MM.1S (cell line): ENCODE data around the gene C2CD4C.
"Not testable (repeated sequence)": the region's sequence is repeated elsewhere in the genome, so short reads cannot be mapped to it uniquely, and the experiment has no call there.

ENCODE experiments used
- DNase-seq: peaks from one replicate; pipeline ENCODE4 v3.0.0-alpha.2; 2015
- H2AFZ ChIP-seq: fragments of 300-600 bp; sonication (generic); 2 replicates; pipeline ENCODE4 v1.6.0; 2016; ENCODE audit warnings: antibody characterized with exemption, low read length
- H3F3A ChIP-seq: fragments of 300-600 bp; sonication (generic); 2 replicates; pipeline ENCODE4 v1.6.1; 2016; ENCODE audit warnings: mild to moderate bottlenecking, antibody characterized with exemption, low read length, moderate library complexity, mixed read lengths; ENCODE audit not compliant: insufficient read depth
- H3K27ac ChIP-seq: fragments of 300-600 bp; sonication (generic); 2 replicates; pipeline ENCODE4 v1.5.1; 2016; ENCODE audit warnings: mild to moderate bottlenecking, low read length
- H3K27me3 ChIP-seq: fragments of 300-600 bp; sonication (generic); replicated peaks from 2 replicates; pipeline ENCODE4 v1.6.0; 2016; ENCODE audit warnings: low read length; ENCODE audit not compliant: insufficient read depth
- H3K36me3 ChIP-seq: fragments of 300-600 bp; sonication (generic); replicated peaks from 2 replicates; pipeline ENCODE4 v1.6.1; 2016; ENCODE audit warnings: mild to moderate bottlenecking, low read length, mixed read lengths; ENCODE audit not compliant: insufficient read depth
- H3K4me1 ChIP-seq: fragments of 300-600 bp; sonication (generic); 2 replicates; pipeline ENCODE4 v1.6.1; 2016; ENCODE audit warnings: low read length, mixed read lengths
- H3K4me2 ChIP-seq: fragments of 300-600 bp; sonication (generic); 2 replicates; pipeline ENCODE4 v1.6.0; 2016; ENCODE audit warnings: low read depth, low read length
- H3K4me3 ChIP-seq: fragments of 300-600 bp; sonication (generic); 2 replicates; pipeline ENCODE4 v1.5.1; 2016; ENCODE audit warnings: low read length, mixed read lengths
- H3K79me2 ChIP-seq: fragments of 300-600 bp; sonication (generic); 2 replicates; pipeline ENCODE4 v1.6.1; 2016; ENCODE audit warnings: mixed run types, low read length, mixed read lengths
- H3K9ac ChIP-seq: fragments of 300-600 bp; sonication (generic); 2 replicates; pipeline ENCODE4 v1.6.1; 2016; ENCODE audit warnings: low read length, mixed read lengths
- H3K9me2 ChIP-seq: fragments of 300-600 bp; sonication (generic); replicated peaks from 2 replicates; pipeline ENCODE4 v1.6.1; 2016; ENCODE audit warnings: mild to moderate bottlenecking, low read length, mixed read lengths; ENCODE audit not compliant: insufficient read depth
- H3K9me3 ChIP-seq: fragments of 300-600 bp; sonication (generic); replicated peaks from 2 replicates; pipeline ENCODE4 v1.6.1; 2016; ENCODE audit warnings: mild to moderate bottlenecking, low read length, mixed read lengths; ENCODE audit not compliant: insufficient read depth
- H4K20me1 ChIP-seq: fragments of 300-600 bp; sonication (generic); 2 replicates; pipeline ENCODE4 v1.6.1; 2016; ENCODE audit warnings: mild to moderate bottlenecking, low read length, moderate library complexity, mixed read lengths; ENCODE audit not compliant: insufficient read depth
- EZH2 ChIP-seq: fragments of 300-600 bp; sonication (generic); optimal IDR thresholded peaks from 2 replicates; pipeline ENCODE3; 2017; ENCODE audit warnings: low read depth, mild to moderate bottlenecking, antibody characterized with exemption, low read length, mixed read lengths
- EZH2phosphoT487 ChIP-seq: fragments of 300-600 bp; sonication (generic); IDR thresholded peaks from 2 replicates; pipeline ENCODE4 v1.6.1; 2018; ENCODE audit warnings: antibody characterized with exemption, low read length
- TF ChIP-seq, protein P1 (sequence below): fragments of 300-600 bp; sonication (generic); IDR thresholded peaks from 2 replicates; pipeline ENCODE4 v1.5.1; 2016; ENCODE audit warnings: antibody characterized with exemption, low read length, mixed read lengths

C2CD4C gene

DNA sequence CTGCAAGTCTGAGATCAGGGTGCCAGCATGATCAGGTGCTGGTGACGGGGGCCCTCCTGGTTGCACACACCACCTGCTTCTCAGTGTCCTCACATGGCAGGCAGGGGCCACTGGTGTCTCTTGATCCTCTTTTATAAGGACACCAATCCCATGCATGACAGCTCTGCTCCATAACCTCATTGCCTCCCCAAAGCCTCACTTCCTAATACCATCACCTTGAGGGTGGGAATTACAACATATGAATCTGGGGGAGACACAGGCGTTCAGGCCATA is 49.4 kb downstream of the C2CD4C start:
- H4K20me1 ChIP-seq = no peaks in the 10 kb centered on the region
- no peaks in the 10 kb centered on the region for H3K79me2 ChIP-seq
- no peak for TF ChIP-seq EZH2
- TF ChIP-seq, protein P1, sequence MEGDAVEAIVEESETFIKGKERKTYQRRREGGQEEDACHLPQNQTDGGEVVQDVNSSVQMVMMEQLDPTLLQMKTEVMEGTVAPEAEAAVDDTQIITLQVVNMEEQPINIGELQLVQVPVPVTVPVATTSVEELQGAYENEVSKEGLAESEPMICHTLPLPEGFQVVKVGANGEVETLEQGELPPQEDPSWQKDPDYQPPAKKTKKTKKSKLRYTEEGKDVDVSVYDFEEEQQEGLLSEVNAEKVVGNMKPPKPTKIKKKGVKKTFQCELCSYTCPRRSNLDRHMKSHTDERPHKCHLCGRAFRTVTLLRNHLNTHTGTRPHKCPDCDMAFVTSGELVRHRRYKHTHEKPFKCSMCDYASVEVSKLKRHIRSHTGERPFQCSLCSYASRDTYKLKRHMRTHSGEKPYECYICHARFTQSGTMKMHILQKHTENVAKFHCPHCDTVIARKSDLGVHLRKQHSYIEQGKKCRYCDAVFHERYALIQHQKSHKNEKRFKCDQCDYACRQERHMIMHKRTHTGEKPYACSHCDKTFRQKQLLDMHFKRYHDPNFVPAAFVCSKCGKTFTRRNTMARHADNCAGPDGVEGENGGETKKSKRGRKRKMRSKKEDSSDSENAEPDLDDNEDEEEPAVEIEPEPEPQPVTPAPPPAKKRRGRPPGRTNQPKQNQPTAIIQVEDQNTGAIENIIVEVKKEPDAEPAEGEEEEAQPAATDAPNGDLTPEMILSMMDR = no peak
- no peak for TF ChIP-seq EZH2phosphoT487
- no peaks in the 10 kb centered on the region for H3K36me3 ChIP-seq
- H3F3A ChIP-seq = no peaks in the 10 kb centered on the region
- H3K4me3 ChIP-seq = no peak overlapping the region
- no peak for DNase-seq
- no peaks in the 10 kb centered on the region for H3K9me3 ChIP-seq
- H3K4me2 ChIP-seq = no peak overlapping the region
- no peaks in the 10 kb centered on the region for H3K4me1 ChIP-seq
- H3K27me3 ChIP-seq = peaks cover 74% of the 10 kb centered on the region
- no peak overlapping the region for H3K27ac ChIP-seq
- no peak overlapping the region for H3K9ac ChIP-seq
- H2AFZ ChIP-seq = no peak overlapping the region
- no peaks in the 10 kb centered on the region for H3K9me2 ChIP-seq

DNA sequence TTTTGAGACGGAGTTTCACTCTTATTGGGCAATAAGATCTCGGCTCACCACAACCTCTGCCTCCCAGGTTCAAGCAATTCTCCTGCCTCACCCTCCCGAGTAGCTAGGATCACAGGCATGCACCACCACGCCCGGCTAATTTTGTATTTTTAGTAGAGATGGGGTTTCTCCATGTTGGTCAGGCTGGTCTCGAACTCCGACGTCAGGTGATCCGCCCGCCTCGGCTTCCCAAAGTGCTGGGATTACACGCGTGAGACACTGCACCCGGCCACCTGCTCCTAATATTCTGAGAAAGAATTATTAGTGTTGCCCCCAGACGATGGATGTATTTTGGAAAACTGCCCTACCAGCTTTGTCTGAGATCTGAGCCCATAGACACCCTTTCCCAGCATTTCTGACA is 53.4 kb downstream of the C2CD4C start:
- not testable (repeated sequence) for H3K4me3 ChIP-seq, H3K9ac ChIP-seq, H3F3A ChIP-seq, H3K27ac ChIP-seq, H3K9me3 ChIP-seq, H3K79me2 ChIP-seq, H2AFZ ChIP-seq, DNase-seq, H3K4me2 ChIP-seq, H3K9me2 ChIP-seq, H3K4me1 ChIP-seq, H4K20me1 ChIP-seq, H3K36me3 ChIP-seq
- peaks cover 77% of the 10 kb centered on the region for H3K27me3 ChIP-seq
